Left forelimb (tissue), 1 donor: Measurements from ENCODE around the gene INPP4A.

Source experiments
- DNase-seq: peaks from one replicate; pipeline ENCODE4 v3.0.0-alpha.2; 2018; ENCODE audit warnings: low spot score

The INPP4A gene

GRCh38 chr2:98564541-98565132, 120.0 kb downstream of the INPP4A start:
- DNase-seq, result no peak

GRCh38 chr2:98565286-98565860, 120.7 kb downstream of the INPP4A start:
- no peak for DNase-seq

GRCh38 chr2:98565941-98566340, 121.3 kb downstream of the INPP4A start:
- no peak for DNase-seq

- DNase-seq, result no peak
Observed at GRCh38 chr2:98568161-98568956, 123.7 kb downstream of the INPP4A start.

GRCh38 chr2:98569197-98569793, 124.6 kb downstream of the INPP4A start:
- DNase-seq, result no peak

- DNase-seq, result no peak
Observed at GRCh38 chr2:98569915-98570314, 125.3 kb downstream of the INPP4A start.

GRCh38 chr2:98570356-98570755, 125.7 kb downstream of the INPP4A start:
- no peak for DNase-seq

GRCh38 chr2:98571121-98571701, 126.6 kb downstream of the INPP4A start:
- DNase-seq, result no peak

GRCh38 chr2:98571796-98572195, 127.1 kb downstream of the INPP4A start:
- no peak for DNase-seq

- peak; percentile 28 for DNase-seq
Observed at GRCh38 chr2:98572211-98572610, 127.6 kb downstream of the INPP4A start.

- DNase-seq, result peak; percentile 31
Observed at GRCh38 chr2:98572676-98573075, 128.0 kb downstream of the INPP4A start.

GRCh38 chr2:98573426-98573825, 128.8 kb downstream of the INPP4A start:
- no peak for DNase-seq

- DNase-seq, result no peak
Observed at GRCh38 chr2:98576666-98577312, 132.1 kb downstream of the INPP4A start.

GRCh38 chr2:98577313-98577712, 132.7 kb downstream of the INPP4A start:
- DNase-seq, result no peak

GRCh38 chr2:98578231-98578630, 133.6 kb downstream of the INPP4A start:
- no peak for DNase-seq

- DNase-seq, result no peak
Observed at GRCh38 chr2:98579926-98580325, 135.3 kb downstream of the INPP4A start.

- no peak for DNase-seq
Observed at GRCh38 chr2:98580656-98581284, 136.1 kb downstream of the INPP4A start.

- no peak for DNase-seq
Observed at GRCh38 chr2:98582523-98582922, 137.9 kb downstream of the INPP4A start.

- no peak for DNase-seq
Observed at GRCh38 chr2:98583276-98583675, 138.6 kb downstream of the INPP4A start.

- DNase-seq, result no peak
Observed at GRCh38 chr2:98583816-98584618, 139.4 kb downstream of the INPP4A start.

GRCh38 chr2:98585386-98585785, 140.7 kb downstream of the INPP4A start:
- no peak for DNase-seq
